Measurements from ENCODE around the gene RPS27.

- TF ChIP-seq POLR2AphosphoS5 (IDR thresholded peaks at IDR 0.05; ENCODE audit: borderline replicate concordance, low read depth, low read length): no peak
- no peak for TF ChIP-seq EZH2 (IDR thresholded peaks at IDR 0.05)
- no peak for TF ChIP-seq FOXP2 (optimal IDR thresholded peaks at IDR 0.05; ENCODE audit: control extremely low read depth, extremely low read length, insufficient read depth)
These were observed 39.4 kb upstream of the RPS27 start for GRCh38 chr1:153951183-153951582.

Data from SK-N-MC (cell line).